Stomach smooth muscle (tissue), 2 donors: ENCODE measurements around the gene IFI44L.

ENCODE experiments used
- H3K27ac ChIP-seq: one replicate; pipeline ENCODE4 v1.7.0; 2013; ENCODE audit warnings: mild to moderate bottlenecking, low read length, inconsistent platforms
- H3K27me3 ChIP-seq, 2 donors: one replicate each; pipeline ENCODE4 v1.7.0; 2013; ENCODE audit warnings: low read length in 2 of 2; ENCODE audit not compliant: insufficient read depth in 2 of 2, control insufficient read depth in 1 of 2
- H3K36me3 ChIP-seq, 2 donors: one replicate each; pipeline ENCODE4 v1.7.0; 2013; ENCODE audit warnings: low read length in 2 of 2; ENCODE audit not compliant: control insufficient read depth in 2 of 2, insufficient read depth in 2 of 2
- H3K4me1 ChIP-seq: one replicate; pipeline ENCODE4 v1.7.0; 2013; ENCODE audit warnings: low read length; ENCODE audit not compliant: control insufficient read depth, insufficient read depth
- H3K4me3 ChIP-seq, 2 donors: one replicate each; pipeline ENCODE4 v1.7.0; 2013; ENCODE audit warnings: low read length in 2 of 2
- H3K9ac ChIP-seq, 2 donors: one replicate each; pipeline ENCODE4 v1.7.0; 2013; ENCODE audit warnings: low read length in 2 of 2, mild to moderate bottlenecking in 1 of 2
- H3K9me3 ChIP-seq, 2 donors: one replicate each; pipeline ENCODE4 v1.7.0; 2013; ENCODE audit warnings: low read length in 2 of 2; ENCODE audit not compliant: control insufficient read depth in 2 of 2
- donor health status: healthy.
- donor health status: Pancreatic carcinoma.

IFI44L gene

DNA sequence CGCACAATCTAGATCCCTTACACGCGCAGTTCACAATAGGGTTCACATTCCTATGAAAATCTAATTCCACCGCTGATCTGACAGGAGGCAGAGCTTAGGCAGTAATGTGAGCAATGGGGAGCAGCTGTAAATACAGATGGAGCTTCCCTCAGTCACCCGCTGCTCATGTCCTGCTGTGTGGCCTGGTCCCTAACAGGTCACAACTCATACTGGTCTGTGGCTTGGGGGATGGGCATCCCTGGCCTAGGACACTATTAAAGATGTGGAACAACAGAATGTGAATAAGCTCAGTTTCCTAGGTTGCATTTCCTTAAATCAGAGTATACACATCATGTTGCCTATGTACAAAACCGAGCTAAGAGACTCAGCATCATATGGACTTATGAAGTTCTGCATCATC is 45.6 kb downstream of the IFI44L start:
- no peaks in the 10 kb centered on the region for H3K9me3 ChIP-seq
- H3K36me3 ChIP-seq, result peaks cover 0 to 10% of the 10 kb centered on the region in 2 donors
- H3K9ac ChIP-seq, result no peak overlapping the region
- no peak overlapping the region for H3K4me3 ChIP-seq
- H3K27ac ChIP-seq, result no peak overlapping the region
- no peaks in the 10 kb centered on the region for H3K4me1 ChIP-seq
- H3K27me3 ChIP-seq, result no peaks in the 10 kb centered on the region

- Histone ChIP-seq H3K27ac (no peak overlapping the region), H3K36me3 (peaks cover 0 to 6% of the 10 kb centered on the region in 2 donors), H3K9me3 (no peaks in the 10 kb centered on the region)
Measured at GRCh38 chr1:78667939-78668338, 47.7 kb downstream of the IFI44L start.

GRCh38 chr1:78668427-78668826 is 48.2 kb downstream of the IFI44L start:
- no peaks in the 10 kb centered on the region for H3K9me3 ChIP-seq
- H3K4me3 ChIP-seq, result no peak overlapping the region
- no peaks in the 10 kb centered on the region for H3K4me1 ChIP-seq
- no peaks in the 10 kb centered on the region for H3K27me3 ChIP-seq
- H3K27ac ChIP-seq, result no peak overlapping the region
- no peak overlapping the region for H3K9ac ChIP-seq
- peaks cover 0 to 2% of the 10 kb centered on the region in 2 donors for H3K36me3 ChIP-seq

More at GRCh38 chr1:78667939-78668338, 47.7 kb downstream of the IFI44L start:
- H3K4me1 ChIP-seq, result no peaks in the 10 kb centered on the region
- no peaks in the 10 kb centered on the region for H3K27me3 ChIP-seq
- H3K4me3 ChIP-seq, result no peak overlapping the region
- no peak overlapping the region for H3K9ac ChIP-seq

DNA sequence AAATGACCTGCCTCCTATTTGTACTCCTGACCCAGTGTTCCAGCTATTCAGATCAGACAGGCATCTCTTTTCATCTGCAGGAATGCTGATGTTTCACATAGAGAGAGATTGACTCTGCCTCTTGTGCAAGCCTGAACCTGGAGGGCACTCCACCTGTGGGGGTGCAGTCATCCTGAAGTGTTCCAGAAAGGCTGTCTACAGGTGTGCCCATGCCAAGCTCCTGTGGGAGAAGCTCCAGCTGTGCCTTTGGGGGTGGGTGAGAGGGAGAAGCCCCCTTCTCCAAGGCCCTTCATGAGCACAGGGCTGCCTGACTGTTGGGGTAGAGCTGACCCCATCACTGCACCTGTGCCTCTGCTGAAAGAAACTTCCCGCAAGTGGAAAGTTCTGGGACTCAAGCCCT is 52.2 kb downstream of the IFI44L start:
- no peaks in the 10 kb centered on the region for H3K27me3 ChIP-seq
- no peak overlapping the region for H3K4me3 ChIP-seq
- H3K27ac ChIP-seq, result no peak overlapping the region
- H3K36me3 ChIP-seq, result no peaks in the 10 kb centered on the region
- H3K4me1 ChIP-seq, result no peaks in the 10 kb centered on the region
- no peaks in the 10 kb centered on the region for H3K9me3 ChIP-seq
- H3K9ac ChIP-seq, result no peak overlapping the region

DNA sequence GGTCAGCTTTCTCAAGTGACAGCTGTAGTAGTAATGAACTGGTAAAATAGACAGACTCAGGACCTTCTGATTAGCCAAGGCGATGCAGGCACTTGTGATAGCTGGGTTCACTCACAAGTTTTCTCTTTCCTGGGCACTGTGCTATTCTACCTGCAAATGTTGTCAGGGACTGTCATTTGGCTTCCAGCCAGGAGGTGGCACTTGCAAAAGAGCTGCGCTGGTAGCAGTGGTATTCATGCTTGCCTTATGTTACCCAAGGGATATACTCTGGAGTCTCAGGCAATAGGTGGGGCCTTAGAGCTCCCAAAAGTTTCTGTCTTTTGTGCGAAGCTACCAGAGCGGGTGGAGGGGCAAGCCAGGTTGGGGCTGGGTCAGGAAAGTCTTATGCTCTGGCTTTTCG is 52.9 kb downstream of the IFI44L start:
- Histone ChIP-seq H3K27me3 (no peaks in the 10 kb centered on the region), H3K36me3 (no peaks in the 10 kb centered on the region), H3K27ac (no peak overlapping the region), H3K4me3 (no peak overlapping the region), H3K4me1 (no peaks in the 10 kb centered on the region), H3K9ac (no peak overlapping the region), H3K9me3 (no peaks in the 10 kb centered on the region)

DNA sequence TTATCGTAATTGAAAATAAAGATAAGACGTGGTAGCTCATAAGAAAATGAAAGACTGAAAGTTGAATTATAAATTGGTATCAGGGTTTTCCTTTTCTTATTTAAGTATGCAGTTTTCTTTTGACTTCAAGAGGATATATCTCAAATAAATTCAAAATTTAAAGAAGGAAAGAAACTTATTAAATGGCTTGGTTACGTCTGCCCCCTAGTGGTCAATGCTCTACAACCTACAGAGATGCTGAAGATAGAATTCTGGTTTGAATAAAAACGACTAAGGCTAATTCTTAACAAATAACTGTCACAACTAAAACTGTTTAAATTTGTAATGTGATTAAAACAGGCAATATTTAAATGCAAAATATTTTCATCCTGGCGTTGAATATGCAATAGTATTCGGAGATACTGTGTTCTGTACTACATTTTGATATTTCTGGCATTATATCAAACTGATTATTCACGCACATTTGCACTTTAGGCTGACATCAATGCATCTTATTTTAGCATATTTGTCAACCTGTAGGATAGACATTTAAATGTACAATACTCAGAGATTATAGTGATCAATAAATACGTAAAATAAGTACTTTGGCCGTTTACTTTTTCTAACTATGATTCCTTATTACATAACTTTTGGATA is 56.2 kb downstream of the IFI44L start:
- Histone ChIP-seq H3K9me3 (no peaks in the 10 kb centered on the region), H3K4me3 (no peak overlapping the region), H3K27ac (no peak overlapping the region), H3K27me3 (no peaks in the 10 kb centered on the region), H3K9ac (no peak overlapping the region), H3K36me3 (no peaks in the 10 kb centered on the region), H3K4me1 (no peaks in the 10 kb centered on the region)

- Histone ChIP-seq H3K9ac (no peak overlapping the region), H3K27ac (no peak overlapping the region), H3K27me3 (no peaks in the 10 kb centered on the region), H3K4me3 (no peak overlapping the region), H3K4me1 (no peaks in the 10 kb centered on the region), H3K36me3 (no peaks in the 10 kb centered on the region), H3K9me3 (no peaks in the 10 kb centered on the region)
Measured at GRCh38 chr1:78676993-78677392, 56.7 kb downstream of the IFI44L start.

DNA sequence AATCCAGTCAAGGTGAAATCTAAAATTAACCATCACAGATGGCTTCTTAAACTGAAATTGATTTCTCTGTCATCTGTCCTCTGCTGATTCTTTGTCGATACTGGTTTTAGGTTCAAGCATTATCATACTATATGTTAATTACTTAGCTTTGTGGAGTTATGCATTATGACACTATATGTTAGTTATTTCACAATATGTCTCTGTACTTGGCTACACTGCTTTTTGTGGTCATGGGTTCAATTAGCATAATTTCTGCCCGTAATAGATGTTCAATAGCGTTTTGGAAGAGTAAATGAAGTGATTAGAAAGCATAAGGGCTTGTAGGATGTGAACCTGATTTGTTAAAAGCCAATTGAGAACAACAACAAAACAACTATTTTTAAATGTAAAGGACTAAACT is 57.5 kb downstream of the IFI44L start:
- H3K27me3 ChIP-seq, result no peaks in the 10 kb centered on the region
- no peak overlapping the region for H3K4me3 ChIP-seq
- H3K9ac ChIP-seq, result no peak overlapping the region
- H3K27ac ChIP-seq, result no peak overlapping the region
- H3K4me1 ChIP-seq, result no peaks in the 10 kb centered on the region
- H3K36me3 ChIP-seq, result no peaks in the 10 kb centered on the region
- no peaks in the 10 kb centered on the region for H3K9me3 ChIP-seq

DNA sequence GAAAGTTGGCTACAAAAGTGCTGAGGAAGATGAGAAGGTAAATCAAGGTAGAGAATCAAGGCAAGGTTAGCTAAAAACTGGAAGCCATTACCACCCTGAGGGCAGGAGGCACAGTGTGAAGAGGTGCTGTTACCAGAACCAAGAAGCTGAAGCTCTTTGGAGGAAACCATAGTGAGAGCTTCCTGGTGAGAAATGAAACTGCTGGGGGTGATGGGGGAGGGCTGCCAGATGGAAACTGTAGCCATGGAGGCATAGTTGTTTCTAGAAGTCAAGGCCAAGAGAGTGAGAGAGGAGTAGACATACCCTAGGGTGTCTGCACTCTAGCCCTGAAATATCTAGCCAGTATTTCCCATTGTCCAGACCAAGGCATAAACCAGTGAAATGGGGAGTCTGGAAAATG is 58.1 kb downstream of the IFI44L start:
- Histone ChIP-seq H3K9me3 (no peaks in the 10 kb centered on the region), H3K27ac (no peak overlapping the region), H3K9ac (no peak overlapping the region), H3K36me3 (no peaks in the 10 kb centered on the region), H3K4me3 (no peak overlapping the region), H3K4me1 (no peaks in the 10 kb centered on the region), H3K27me3 (no peaks in the 10 kb centered on the region)

DNA sequence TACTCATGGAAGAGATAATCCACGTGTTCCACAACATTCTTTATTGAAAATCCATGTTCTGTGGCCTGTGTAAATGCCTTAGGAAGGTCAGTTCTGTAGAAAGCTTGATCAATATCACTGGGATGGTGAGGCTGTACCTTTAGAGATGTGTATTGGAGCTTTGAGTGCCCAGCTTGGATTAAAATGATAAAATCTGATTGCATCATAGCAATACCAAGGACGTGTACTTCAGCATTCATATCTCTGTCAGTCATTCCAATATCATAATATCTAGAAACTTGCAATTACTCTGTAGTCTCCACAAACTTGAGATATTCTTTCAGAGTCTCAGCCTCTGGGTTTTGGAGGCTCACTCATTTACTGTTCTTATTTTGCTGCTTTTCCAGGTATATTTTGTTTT is 61.0 kb downstream of the IFI44L start:
- no peaks in the 10 kb centered on the region for H3K9me3 ChIP-seq
- no peak overlapping the region for H3K4me3 ChIP-seq
- H3K9ac ChIP-seq, result no peak overlapping the region
- no peaks in the 10 kb centered on the region for H3K36me3 ChIP-seq
- H3K4me1 ChIP-seq, result no peaks in the 10 kb centered on the region
- H3K27ac ChIP-seq, result no peak overlapping the region
- no peaks in the 10 kb centered on the region for H3K27me3 ChIP-seq

DNA sequence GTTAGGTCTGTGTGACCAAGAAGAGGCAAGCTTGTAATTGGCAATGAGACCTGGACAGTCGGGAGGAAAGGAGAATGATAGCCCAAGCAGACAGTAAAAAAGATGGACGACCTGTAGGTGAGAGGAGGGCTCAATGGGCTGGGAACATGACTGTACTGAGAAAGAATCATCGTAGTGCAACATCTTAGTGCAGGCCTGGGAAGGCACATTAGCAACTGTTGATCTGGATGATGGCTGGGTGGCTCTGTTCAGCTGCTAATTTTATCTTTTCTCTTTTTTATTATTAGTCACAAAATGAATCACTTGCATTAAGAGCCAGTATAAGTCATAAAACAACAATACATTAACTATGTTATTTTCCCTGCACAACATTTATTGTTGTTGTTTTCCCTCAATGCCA is 62.2 kb downstream of the IFI44L start:
- Histone ChIP-seq H3K9ac (no peak overlapping the region), H3K9me3 (no peaks in the 10 kb centered on the region), H3K4me1 (no peaks in the 10 kb centered on the region), H3K36me3 (no peaks in the 10 kb centered on the region), H3K27ac (no peak overlapping the region), H3K27me3 (no peaks in the 10 kb centered on the region), H3K4me3 (no peak overlapping the region)
